HFFc6 (cell line): ENCODE measurements around the gene LSM12. TPM values are rescaled to one million over a fixed set of nuclear protein-coding genes. Genes with fewer than 3 reads are reported as not detected.

ENCODE experiments used
- DNase-seq: peaks from one replicate; pipeline ENCODE4 v3.0.0-alpha.2; 2018
- H3K27ac Mint-ChIP-seq: 2 replicates; pipeline ENCODE4 v1.8.0; 2020; ENCODE audit warnings: mild to moderate bottlenecking, mixed read lengths
- H3K27me3 Mint-ChIP-seq: 2 replicates; pipeline ENCODE4 v1.8.0; 2021; ENCODE audit warnings: mild to moderate bottlenecking, moderate library complexity, mixed read lengths; ENCODE audit not compliant: insufficient read depth
- H3K36me3 Mint-ChIP-seq: 2 replicates; pipeline ENCODE4 v1.8.0; 2021; ENCODE audit warnings: low read depth, mixed read lengths
- H3K4me1 Mint-ChIP-seq: 2 replicates; pipeline ENCODE4 v1.8.0; 2020; ENCODE audit warnings: low read depth, mixed read lengths
- H3K4me3 Mint-ChIP-seq: 2 replicates; pipeline ENCODE4 v1.8.0; 2020; ENCODE audit warnings: mild to moderate bottlenecking, moderate library complexity, mixed read lengths
- H3K9me3 Mint-ChIP-seq: 2 replicates; pipeline ENCODE4 v1.8.0; 2020; ENCODE audit warnings: mild to moderate bottlenecking, mixed read lengths
- CTCF ChIP-seq: fragments of 200-600 bp; sonication (generic); IDR thresholded peaks from 2 replicates; pipeline ENCODE4 v1.5.0; 2021; ENCODE audit warnings: antibody characterized with exemption, mild to moderate bottlenecking
- total RNA-seq, 6 experiments: library from RNA; stranded (reverse); fragmentation: NEBNext Ultra II Directional; extraction: Animal tissue kit (Norgen Biotek cat#: 25700); gene quantifications; 2 replicates in 1 of 6; 3 replicates in 5 of 6; pipeline ENCODE4 v1.2.3, GENCODE V29; 2021

Gene LSM12
- total RNA-seq, 6 experiments from 2014 or later, result 86.6 to 101 (median 94.5) TPM

DNA sequence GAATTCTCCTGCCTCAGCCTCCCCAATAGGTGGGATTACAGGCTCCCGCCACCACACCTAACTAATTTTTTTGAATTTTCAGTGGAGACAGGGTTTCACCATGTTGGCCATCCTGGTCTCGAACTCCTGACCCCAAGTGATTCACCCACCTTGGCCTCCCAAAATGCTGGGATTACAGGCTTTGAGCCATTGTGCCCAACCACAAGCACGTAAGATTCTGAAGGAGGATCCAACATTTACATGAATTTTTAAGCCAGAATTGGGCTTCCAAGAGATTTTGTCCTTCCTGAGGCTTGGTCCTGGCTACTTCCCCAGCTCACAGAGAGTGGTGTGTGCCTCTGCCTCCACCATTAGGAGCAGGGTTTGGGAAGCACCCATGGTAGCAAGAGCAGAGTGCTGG is 15.2 kb upstream of the LSM12 start:
- no peak for DNase-seq
- Mint-ChIP-seq H3K36me3 (peaks cover 24% of the 10 kb centered on the region), H3K9me3 (no peaks in the 10 kb centered on the region), H3K27ac (peak overlapping the region; percentile 89), H3K4me1 (peaks cover 45% of the 10 kb centered on the region), H3K4me3 (peak overlapping the region; percentile 45; the same call in 1 of the 2 replicates), H3K27me3 (peaks cover 4% of the 10 kb centered on the region)
- TF ChIP-seq CTCF, result no peak

DNA sequence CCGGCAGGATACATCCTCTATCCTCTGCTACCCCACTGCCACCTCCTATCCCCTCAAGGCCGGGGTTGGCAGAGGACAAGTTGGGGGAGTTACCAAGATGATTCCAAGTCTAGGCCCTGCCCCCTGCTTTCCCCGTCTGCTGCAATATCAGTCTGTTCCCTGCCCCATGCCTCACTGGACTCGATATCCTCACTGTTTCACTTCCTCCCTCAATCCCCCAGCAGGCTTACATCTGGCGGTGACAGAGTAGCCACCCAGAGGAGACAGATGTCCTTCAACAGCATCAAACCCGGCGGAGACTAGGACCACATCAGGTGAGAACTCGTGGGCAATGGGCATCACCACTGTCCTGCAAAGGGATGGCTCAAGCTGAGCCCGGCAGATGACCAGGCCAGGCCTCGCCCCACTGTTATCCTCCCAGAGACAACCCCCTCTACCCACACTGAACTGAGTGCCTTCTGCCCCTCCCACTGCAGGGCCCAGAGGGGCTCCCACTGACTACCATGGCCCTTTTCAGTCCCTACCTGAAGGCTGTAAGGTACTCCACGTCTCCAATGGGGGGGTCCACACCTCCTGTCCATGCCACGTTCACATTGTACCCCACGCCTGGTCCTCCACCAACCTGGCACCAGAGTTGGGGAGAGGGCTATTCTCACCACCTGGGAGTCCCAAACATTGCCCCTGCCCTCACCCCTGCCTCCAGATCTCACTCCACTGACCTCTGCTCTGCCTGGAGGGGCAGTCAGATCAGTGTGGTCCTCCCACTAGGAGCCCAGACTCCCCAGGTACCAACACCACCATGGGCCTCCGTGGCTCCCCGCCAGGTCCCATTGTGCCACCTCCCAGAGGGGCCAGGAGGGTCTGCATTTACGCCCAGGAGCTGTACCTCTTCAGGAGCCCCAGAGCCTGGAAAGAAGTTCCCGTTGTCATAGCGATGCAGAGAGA is 13.7 kb upstream of the LSM12 start:
- H3K27ac Mint-ChIP-seq, result peak overlapping the region; percentile 89; the same call in 1 of the 2 replicates
- no peak for DNase-seq
- peaks cover 32% of the 10 kb centered on the region for H3K36me3 Mint-ChIP-seq
- H3K4me3 Mint-ChIP-seq, result no peak overlapping the region; the same call in 1 of the 2 replicates
- peaks cover 36% of the 10 kb centered on the region for H3K4me1 Mint-ChIP-seq
- H3K27me3 Mint-ChIP-seq, result peaks cover 10% of the 10 kb centered on the region
- no peaks in the 10 kb centered on the region for H3K9me3 Mint-ChIP-seq
- no peak for TF ChIP-seq CTCF

DNA sequence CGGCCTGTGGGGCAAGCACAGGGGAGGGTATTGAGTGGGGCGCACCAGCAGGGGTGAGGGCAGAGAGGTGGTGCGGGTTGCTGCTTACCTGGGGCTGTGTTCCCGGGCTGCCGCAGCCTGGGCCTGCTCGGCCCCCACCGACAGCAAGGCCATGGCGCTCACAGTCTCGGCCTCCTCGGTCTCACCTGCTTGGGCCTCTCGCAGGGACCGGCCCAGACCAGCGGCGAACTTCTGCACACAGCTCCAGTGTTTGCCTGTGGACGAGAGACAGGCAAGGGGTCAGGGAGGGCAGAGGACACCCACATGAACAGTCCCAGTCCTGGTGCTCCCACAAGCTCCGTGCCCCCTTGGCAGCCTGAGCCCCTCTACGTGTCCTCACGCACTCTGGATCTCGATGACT is 11.9 kb upstream of the LSM12 start:
- H3K4me1 Mint-ChIP-seq, result peaks cover 36% of the 10 kb centered on the region
- no peak overlapping the region for H3K27ac Mint-ChIP-seq
- no peak overlapping the region for H3K4me3 Mint-ChIP-seq
- no peaks in the 10 kb centered on the region for H3K9me3 Mint-ChIP-seq
- H3K36me3 Mint-ChIP-seq, result peaks cover 24% of the 10 kb centered on the region
- no peak for TF ChIP-seq CTCF
- DNase-seq, result no peak
- H3K27me3 Mint-ChIP-seq, result peaks cover 10% of the 10 kb centered on the region

- Mint-ChIP-seq H3K9me3 (no peaks in the 10 kb centered on the region), H3K27ac (no peak overlapping the region), H3K4me1 (peaks cover 38% of the 10 kb centered on the region), H3K27me3 (peaks cover 10% of the 10 kb centered on the region), H3K36me3 (peaks cover 19% of the 10 kb centered on the region), H3K4me3 (no peak overlapping the region)
- TF ChIP-seq CTCF, result no peak
- no peak for DNase-seq
These were observed 11.1 kb upstream of the LSM12 start for GRCh38 chr17:44077595-44077909.

GRCh38 chr17:44076716-44077594 is 10.5 kb upstream of the LSM12 start:
- no peak for TF ChIP-seq CTCF
- Mint-ChIP-seq H3K9me3 (no peaks in the 10 kb centered on the region), H3K27ac (peak overlapping the region; percentile 24), H3K4me1 (peaks cover 36% of the 10 kb centered on the region), H3K36me3 (peaks cover 16% of the 10 kb centered on the region), H3K4me3 (no peak overlapping the region), H3K27me3 (peaks cover 7% of the 10 kb centered on the region)
- no peak for DNase-seq
